Upper lobe of left lung (tissue), 6 donors: ENCODE data around the gene SLC25A21. TPM values are rescaled to one million over a fixed set of nuclear protein-coding genes. Genes with fewer than 3 reads are reported as not detected.

Experiments
- ATAC-seq, 2 donors: fragments of 200-7000 bp; cut with Tn5 transposase; one replicate each; pipeline ENCODE4 v1.9.1; 2022; ENCODE audit warnings: mild to moderate bottlenecking in 2 of 2, moderate library complexity in 2 of 2; ENCODE audit not compliant: low FRiP score in 2 of 2
- DNase-seq, 2 donors: peaks; one replicate each; pipeline ENCODE4 v3.0.0-alpha.2; 2019 to 2020
- H3K27ac ChIP-seq, 4 donors: fragments of 200-600 bp; sonication (generic); one replicate each; pipeline ENCODE4 v1.5.1; 2016 to 2019
- H3K27me3 ChIP-seq, 4 donors: fragments of 200-600 bp; sonication (generic); one replicate each; pipeline ENCODE4 v1.5.1; 2017 to 2019
- H3K36me3 ChIP-seq, 4 donors: fragments of 200-600 bp; sonication (generic); one replicate each; pipeline ENCODE4 v1.5.1; 2016 to 2019
- H3K4me1 ChIP-seq, 4 donors: fragments of 200-600 bp; sonication (generic); one replicate each; pipeline ENCODE4 v1.5.1; 2018 to 2019
- H3K4me3 ChIP-seq, 4 donors: fragments of 200-600 bp; sonication (generic); one replicate each; pipeline ENCODE4 v1.5.1; 2017 to 2019; ENCODE audit warnings: mild to moderate bottlenecking in 2 of 4, moderate library complexity in 1 of 4
- H3K9me3 ChIP-seq, 4 donors: fragments of 200-600 bp; sonication (generic); one replicate each; pipeline ENCODE4 v1.5.1; 2018 to 2019
- EP300 ChIP-seq, 4 donors: sonication (generic); formaldehyde crosslinking; IDR thresholded peaks; one replicate each; pipeline ENCODE4 v1.5.1; 2017; ENCODE audit warnings: antibody characterized with exemption in 4 of 4, control low read depth in 2 of 4
- POLR2A ChIP-seq, 4 donors: fragments of 450-650 bp; IDR thresholded peaks; one replicate each; pipeline ENCODE4 v1.5.1; 2016 to 2017; ENCODE audit warnings: antibody characterized with exemption in 4 of 4, mild to moderate bottlenecking in 2 of 4
- POLR2AphosphoS5 ChIP-seq, 2 donors: sonication (generic); formaldehyde crosslinking; IDR thresholded peaks; one replicate each; pipeline ENCODE4 v1.5.1; 2017; ENCODE audit warnings: antibody characterized with exemption in 2 of 2
- WGBS, 2 donors: methylation state at CpG; one replicate each; pipeline ENCODE4 v1.1.5; 2017 to 2018; 5-methylcytosine and 5-hydroxymethylcytosine counted together
- total RNA-seq, 6 donors: library from RNA; depleted of rRNA in 4 of 6; stranded (reverse); fragments of >200 nt in 4 of 6; gene quantifications; one replicate each; pipeline versions ENCODE4 v1.1.0 to v1.2.1, GENCODE V29; 2016 to 2021
- TF ChIP-seq, protein P1 (sequence below), 6 experiments: fragments of 450-650 bp in 4 of 6; fragments of 200-600 bp in 2 of 6; sonication (generic) in 2 of 6; IDR thresholded peaks; one replicate each; pipeline ENCODE4 v1.5.1; 2016 to 2019; ENCODE audit warnings: antibody characterized with exemption in 6 of 6
- donor health status: DM: no; HTN: no; CAD: no; lungs with moderate emphysema.
- donor health status: DM: no; HTN: yes; CAD: no; lungs with severe emphysema.

Gene SLC25A21
- total RNA-seq, 6 donors from 2014 or later = 0.15 to 1.7 (median 0.30) TPM; not detected in 3

DNA sequence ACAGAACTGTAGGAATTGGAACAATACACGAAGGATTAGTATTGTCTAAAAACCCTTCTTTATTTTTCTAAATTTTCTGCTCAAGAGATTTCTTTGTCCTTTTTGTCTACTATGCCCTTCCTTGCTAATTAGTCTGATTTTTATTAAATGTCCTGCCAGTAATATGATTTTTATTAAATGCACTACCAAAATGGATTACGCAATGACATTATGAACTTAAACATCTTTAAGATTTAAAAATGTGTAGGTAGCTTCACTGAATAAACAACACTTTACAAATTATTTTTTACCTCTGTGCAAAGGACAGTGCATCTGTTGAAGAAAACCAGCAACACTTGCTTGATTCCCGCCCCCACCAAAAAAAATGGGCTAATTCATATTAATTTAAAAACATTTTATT lies 519.0 kb downstream of the SLC25A21 start:
- H3K4me1 ChIP-seq = peaks cover 19 to 32% (median 26%) of the 10 kb centered on the region in 4 donors
- H3K36me3 ChIP-seq = no peaks in the 10 kb centered on the region
- WGBS, 2 donors = 38 to 40% methylated on average over 3 of the region's 3 CpGs
- peaks cover 4 to 80% (median 36%) of the 10 kb centered on the region in 4 donors for H3K27me3 ChIP-seq
- H3K9me3 ChIP-seq = no peaks in the 10 kb centered on the region
- H3K4me3 ChIP-seq = no peak overlapping the region
- TF ChIP-seq POLR2A (IDR thresholded peaks at IDR 0.05) (no peak), POLR2AphosphoS5 (IDR thresholded peaks at IDR 0.05) (no peak)
- DNase-seq (no peak), ATAC-seq (no peak)
- H3K27ac ChIP-seq = no peak overlapping the region

DNA sequence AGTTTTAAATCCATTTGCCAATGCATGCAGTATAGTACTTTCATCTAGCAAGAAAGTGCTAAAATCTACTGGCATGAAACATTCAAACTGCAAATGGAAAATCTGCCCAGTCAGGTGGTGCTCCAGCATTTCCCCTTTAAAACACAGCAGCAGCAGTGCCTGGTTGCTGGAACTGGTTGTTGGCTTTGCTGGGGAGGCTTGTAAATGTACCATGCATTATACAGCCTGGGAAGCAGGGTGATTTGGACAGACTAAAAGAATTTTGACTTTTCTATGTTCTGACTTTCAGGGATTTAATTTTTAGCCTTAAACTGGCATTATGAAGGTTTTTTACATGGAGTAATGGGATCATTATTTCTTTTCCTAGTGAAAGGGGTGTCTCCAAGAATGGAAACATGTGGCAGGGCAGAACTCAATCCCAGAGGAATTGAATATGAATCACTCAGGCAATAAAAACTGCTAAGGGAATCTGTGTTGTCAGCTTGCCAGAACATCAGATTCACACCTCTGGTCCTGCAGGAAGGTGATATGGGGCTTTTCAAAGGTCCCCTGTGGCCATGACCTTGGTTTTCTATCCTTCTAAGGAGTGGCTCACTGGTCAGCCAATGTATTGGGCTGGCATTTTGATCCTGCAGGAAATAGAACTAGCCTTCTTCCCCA lies 519.7 kb downstream of the SLC25A21 start:
- Histone ChIP-seq H3K36me3 (no peaks in the 10 kb centered on the region), H3K27ac (no peak overlapping the region), H3K4me3 (no peak overlapping the region), H3K9me3 (no peaks in the 10 kb centered on the region), H3K27me3 (peaks cover 4 to 81% (median 34%) of the 10 kb centered on the region in 4 donors), H3K4me1 (peaks cover 17 to 32% (median 29%) of the 10 kb centered on the region in 4 donors)
- TF ChIP-seq, protein P1, sequence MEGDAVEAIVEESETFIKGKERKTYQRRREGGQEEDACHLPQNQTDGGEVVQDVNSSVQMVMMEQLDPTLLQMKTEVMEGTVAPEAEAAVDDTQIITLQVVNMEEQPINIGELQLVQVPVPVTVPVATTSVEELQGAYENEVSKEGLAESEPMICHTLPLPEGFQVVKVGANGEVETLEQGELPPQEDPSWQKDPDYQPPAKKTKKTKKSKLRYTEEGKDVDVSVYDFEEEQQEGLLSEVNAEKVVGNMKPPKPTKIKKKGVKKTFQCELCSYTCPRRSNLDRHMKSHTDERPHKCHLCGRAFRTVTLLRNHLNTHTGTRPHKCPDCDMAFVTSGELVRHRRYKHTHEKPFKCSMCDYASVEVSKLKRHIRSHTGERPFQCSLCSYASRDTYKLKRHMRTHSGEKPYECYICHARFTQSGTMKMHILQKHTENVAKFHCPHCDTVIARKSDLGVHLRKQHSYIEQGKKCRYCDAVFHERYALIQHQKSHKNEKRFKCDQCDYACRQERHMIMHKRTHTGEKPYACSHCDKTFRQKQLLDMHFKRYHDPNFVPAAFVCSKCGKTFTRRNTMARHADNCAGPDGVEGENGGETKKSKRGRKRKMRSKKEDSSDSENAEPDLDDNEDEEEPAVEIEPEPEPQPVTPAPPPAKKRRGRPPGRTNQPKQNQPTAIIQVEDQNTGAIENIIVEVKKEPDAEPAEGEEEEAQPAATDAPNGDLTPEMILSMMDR (IDR thresholded peaks at IDR 0.05) = no peak
- TF ChIP-seq EP300 (IDR thresholded peaks at IDR 0.05) = no peak
- TF ChIP-seq POLR2AphosphoS5 (IDR thresholded peaks at IDR 0.05) = no peak
- no peak for TF ChIP-seq POLR2A (IDR thresholded peaks at IDR 0.05)
- ATAC-seq (no peak), DNase-seq (no peak)

DNA sequence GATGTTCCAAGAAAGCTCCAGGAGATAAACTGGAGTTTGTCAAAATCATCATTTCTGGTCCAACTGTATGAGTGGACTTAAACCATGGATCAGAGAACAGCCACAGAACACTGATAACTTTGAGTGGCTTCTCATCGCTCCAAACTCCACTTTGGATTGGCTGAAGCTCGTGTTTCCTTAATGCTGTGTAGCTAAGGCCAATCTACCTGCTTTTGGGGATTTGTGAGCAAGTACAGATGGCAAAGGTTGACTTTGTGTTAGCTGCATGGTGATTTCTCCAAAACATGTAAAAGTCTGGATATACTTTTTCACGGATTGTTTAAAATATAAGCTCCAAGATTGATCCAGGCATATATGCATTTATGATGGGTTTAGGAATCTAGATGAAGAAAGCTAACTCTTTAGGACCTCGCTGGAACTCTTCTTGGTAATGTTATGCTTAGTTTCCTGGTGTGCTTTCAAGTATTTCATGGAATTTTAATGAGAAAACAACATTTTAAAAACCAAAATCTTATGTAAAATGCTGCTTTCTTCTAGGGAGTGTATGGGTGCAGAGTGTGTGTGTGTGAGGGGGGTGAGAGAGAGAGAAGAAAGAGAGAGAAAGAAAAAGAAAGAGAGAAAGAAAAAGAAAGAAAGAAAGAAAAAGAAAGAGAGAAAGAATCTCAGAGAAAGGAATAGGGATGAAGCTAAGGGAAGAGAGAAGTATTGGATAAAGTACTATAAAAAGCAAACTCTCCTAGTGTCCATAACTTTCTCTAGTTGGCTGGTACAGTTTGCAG lies 522.3 kb downstream of the SLC25A21 start:
- no peak for DNase-seq
- Histone ChIP-seq H3K27ac (no peak overlapping the region), H3K27me3 (peaks cover 1 to 63% (median 26%) of the 10 kb centered on the region in 4 donors), H3K4me1 (peaks cover 11 to 21% (median 18%) of the 10 kb centered on the region in 4 donors), H3K9me3 (no peaks in the 10 kb centered on the region), H3K4me3 (no peak overlapping the region), H3K36me3 (no peaks in the 10 kb centered on the region)
- 9 to 26% methylated on average over 4 of the region's 4 CpGs for WGBS, 2 donors
- ATAC-seq = no peak
- TF ChIP-seq POLR2AphosphoS5 (IDR thresholded peaks at IDR 0.05) = no peak

DNA sequence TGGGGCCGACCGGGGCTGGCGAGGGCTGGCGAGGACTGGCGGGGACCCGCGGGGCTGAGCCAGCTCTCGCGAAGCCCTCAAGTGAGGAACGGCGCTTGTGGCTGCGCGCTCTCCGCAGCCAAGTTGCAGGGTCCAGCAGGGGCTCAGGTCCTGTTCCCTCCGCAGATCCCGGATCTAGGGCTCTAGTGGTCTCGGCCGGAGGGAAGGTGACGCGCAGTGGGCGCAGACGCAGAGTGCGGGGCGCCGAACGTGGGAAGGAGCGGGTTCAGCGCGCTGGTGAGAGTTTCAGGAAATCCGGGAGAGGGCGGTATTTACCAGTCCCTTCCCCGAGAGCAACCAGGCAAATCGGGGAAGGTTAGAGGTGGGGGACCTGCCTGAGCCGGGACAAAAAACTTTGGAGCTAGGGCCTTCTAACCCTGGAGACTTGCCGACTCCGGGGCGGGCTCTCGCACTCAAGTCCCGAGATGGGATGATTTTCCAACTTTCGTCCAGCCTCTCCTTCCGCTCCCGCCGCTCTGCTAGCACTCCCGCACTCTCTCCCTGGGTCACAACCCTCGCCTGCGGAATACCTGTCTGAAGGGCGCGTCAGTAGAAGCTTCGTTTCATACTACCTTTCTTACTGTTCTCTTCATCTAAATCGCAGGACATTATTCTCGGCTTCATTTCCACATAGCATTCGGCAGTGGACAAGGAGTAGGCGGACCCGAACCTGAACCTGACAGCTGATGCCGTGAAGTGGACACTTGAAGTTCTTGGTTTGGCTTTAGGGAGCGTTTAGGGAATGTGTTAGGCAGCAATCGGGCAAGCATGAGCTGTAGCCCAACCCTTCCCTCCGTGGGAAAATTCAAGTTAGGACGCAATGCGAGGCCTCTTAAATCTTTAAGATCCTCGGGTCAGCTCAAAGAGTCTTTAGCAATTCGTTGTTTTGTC lies 524.3 kb downstream of the SLC25A21 start:
- 6 to 7% methylated on average over 40 to 52 of the region's 62 CpGs for WGBS, 2 donors
- Histone ChIP-seq H3K4me1 (peaks cover 11 to 21% (median 18%) of the 10 kb centered on the region in 4 donors), H3K9me3 (no peaks in the 10 kb centered on the region), H3K27ac (no peak overlapping the region), H3K4me3 (peak overlapping the region in 3 of 4 donors; percentile 28 to 43 (median 28)), H3K36me3 (no peaks in the 10 kb centered on the region), H3K27me3 (peaks cover 0 to 43% (median 17%) of the 10 kb centered on the region in 4 donors)
- ATAC-seq (peak; percentile 80 to 81), DNase-seq (peak in 1 of 2 donors; percentile 83)
- TF ChIP-seq EP300 (IDR thresholded peaks at IDR 0.05) = no peak
- TF ChIP-seq POLR2AphosphoS5 (IDR thresholded peaks at IDR 0.05) = no peak
- TF ChIP-seq POLR2A (IDR thresholded peaks at IDR 0.05) = no peak
- TF ChIP-seq, protein P1 (IDR thresholded peaks at IDR 0.05) = peak in 4 of 6 experiments; percentile 26 to 57 (median 48)

DNA sequence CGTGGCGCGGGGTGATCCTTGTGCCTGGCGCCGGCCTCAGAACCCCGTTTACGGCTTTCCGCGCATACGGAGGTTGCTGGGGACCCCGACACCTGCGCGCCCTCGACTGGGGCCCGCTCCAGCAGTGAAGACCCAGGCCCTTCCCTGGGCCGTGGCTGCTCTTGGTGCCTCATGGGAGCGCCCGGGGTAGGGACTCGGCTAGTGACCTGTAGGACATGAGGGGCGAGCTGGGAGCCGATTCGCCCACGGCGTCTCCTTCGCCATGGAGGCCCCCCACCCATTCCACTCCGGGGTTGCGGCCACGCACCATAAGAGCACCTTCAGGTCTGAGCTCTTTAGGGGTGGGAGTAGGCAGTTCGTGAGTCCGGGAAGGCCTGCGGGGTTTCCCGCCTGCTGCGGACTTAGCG lies 525.0 kb downstream of the SLC25A21 start:
- H3K27me3 ChIP-seq = peaks cover 0 to 38% (median 17%) of the 10 kb centered on the region in 4 donors
- H3K4me3 ChIP-seq = peak overlapping the region in 3 of 4 donors; percentile 28 to 43 (median 28)
- H3K9me3 ChIP-seq = no peaks in the 10 kb centered on the region
- ATAC-seq = peak; percentile 19 to 29
- 2 to 4% methylated on average over 22 to 29 of the region's 34 CpGs for WGBS, 2 donors
- peaks cover 11 to 21% (median 18%) of the 10 kb centered on the region in 4 donors for H3K4me1 ChIP-seq
- no peaks in the 10 kb centered on the region for H3K36me3 ChIP-seq
- no peak overlapping the region for H3K27ac ChIP-seq
- TF ChIP-seq POLR2A (IDR thresholded peaks at IDR 0.05) (no peak), EP300 (IDR thresholded peaks at IDR 0.05) (no peak), POLR2AphosphoS5 (IDR thresholded peaks at IDR 0.05) (no peak)
- TF ChIP-seq, protein P1 (IDR thresholded peaks at IDR 0.05) = no peak
- no peak for DNase-seq
